Measurements from ENCODE around the gene RAI2.

The RAI2 gene

DNA sequence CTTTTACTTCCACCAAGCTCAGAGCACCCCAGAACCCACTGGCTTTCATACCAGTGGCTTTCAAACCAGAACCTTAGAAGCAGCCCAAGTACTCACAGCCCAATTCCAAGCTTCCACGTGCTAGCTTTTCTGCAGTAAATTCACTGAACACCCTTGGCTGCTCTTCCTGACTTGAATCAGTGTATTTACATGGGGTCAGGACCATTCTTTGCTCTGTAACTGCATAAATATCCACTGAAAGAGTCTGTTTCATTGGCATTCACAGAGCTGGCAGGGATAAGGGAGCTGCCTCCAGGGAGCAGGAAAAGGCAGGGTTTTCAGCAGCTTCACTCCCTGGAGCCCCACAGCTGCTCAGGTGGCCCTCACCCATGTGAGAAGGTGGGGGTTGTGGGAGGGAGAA is 43.8 kb downstream of the RAI2 start:
- H3K27ac ChIP-seq (ENCODE audit: extremely low read depth, low read depth, low read length): no peak overlapping the region
- ChIA-PET POLR2A (no interaction called here), CTCF (interaction anchor here (0.7 to 1.1 kb wide), 4 partner anchors 29 to 575 kb away, joined by 3 read pairs; no protein-coding TSS in a partner anchor)
- TF ChIP-seq, protein P1, sequence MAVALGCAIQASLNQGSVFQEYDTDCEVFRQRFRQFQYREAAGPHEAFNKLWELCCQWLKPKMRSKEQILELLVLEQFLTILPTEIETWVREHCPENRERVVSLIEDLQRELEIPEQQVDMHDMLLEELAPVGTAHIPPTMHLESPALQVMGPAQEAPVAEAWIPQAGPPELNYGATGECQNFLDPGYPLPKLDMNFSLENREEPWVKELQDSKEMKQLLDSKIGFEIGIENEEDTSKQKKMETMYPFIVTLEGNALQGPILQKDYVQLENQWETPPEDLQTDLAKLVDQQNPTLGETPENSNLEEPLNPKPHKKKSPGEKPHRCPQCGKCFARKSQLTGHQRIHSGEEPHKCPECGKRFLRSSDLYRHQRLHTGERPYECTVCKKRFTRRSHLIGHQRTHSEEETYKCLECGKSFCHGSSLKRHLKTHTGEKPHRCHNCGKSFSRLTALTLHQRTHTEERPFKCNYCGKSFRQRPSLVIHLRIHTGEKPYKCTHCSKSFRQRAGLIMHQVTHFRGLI (tag by site-specific recombination; IDR thresholded peaks at IDR 0.05): no peak
- no peak for TF ChIP-seq ZSCAN23 (tag by site-specific recombination; IDR thresholded peaks at IDR 0.05)
- no peaks in the 10 kb centered on the region for H3K9me3 ChIP-seq (ENCODE audit: control insufficient read depth, insufficient read depth, low read depth, low read length)
- H3K36me3 ChIP-seq (ENCODE audit: control insufficient read depth in 2 of 2, insufficient read depth in 1 of 2, low read length in 2 of 2): no peaks in the 10 kb centered on the region
- no peak overlapping the region for H3K4me3 ChIP-seq (ENCODE audit: low read depth, low read length)
- H3K4me1 ChIP-seq (ENCODE audit: control insufficient read depth, insufficient read depth, low read length): no peaks in the 10 kb centered on the region

DNA sequence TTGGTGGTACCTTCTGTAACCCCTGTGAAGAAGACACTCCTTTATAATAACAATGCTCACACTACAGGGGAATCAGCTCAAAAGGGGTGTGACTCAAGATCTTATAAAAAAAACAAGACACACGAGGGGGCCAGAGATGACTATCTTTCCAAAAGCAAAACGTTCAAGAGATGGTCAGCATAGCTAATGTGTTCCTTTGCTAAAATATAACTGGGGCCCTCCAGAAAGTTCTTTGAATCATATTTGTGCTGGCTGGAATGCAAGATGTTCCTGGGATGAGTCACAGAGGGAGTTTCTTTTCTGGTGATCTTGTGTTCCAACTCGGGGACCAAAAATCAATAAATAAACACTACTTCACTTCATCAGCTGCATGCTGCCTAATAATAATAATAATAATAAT is 46.5 kb downstream of the RAI2 start:
- Histone ChIP-seq H3K36me3 (ENCODE audit: control insufficient read depth in 2 of 2, insufficient read depth in 1 of 2, low read length in 2 of 2) (no peaks in the 10 kb centered on the region), H3K27ac (ENCODE audit: extremely low read depth, low read depth, low read length) (no peak overlapping the region), H3K9me3 (ENCODE audit: control insufficient read depth, insufficient read depth, low read depth, low read length) (no peaks in the 10 kb centered on the region), H3K4me3 (ENCODE audit: low read depth, low read length) (no peak overlapping the region), H3K4me1 (ENCODE audit: control insufficient read depth, insufficient read depth, low read length) (no peaks in the 10 kb centered on the region)
- POLR2A ChIA-PET: no interaction called here
- TF ChIP-seq ZNF146 (tag by site-specific recombination; IDR thresholded peaks at IDR 0.05): no peak
- no peak for TF ChIP-seq OVOL3 (tag by site-specific recombination; IDR thresholded peaks at IDR 0.05)
- TF ChIP-seq MYNN (tag by site-specific recombination; IDR thresholded peaks at IDR 0.05; ENCODE audit: borderline replicate concordance): no peak
- TF ChIP-seq ZNF394 (tag by site-specific recombination; IDR thresholded peaks at IDR 0.05; ENCODE audit: borderline replicate concordance): no peak
- TF ChIP-seq ZNF585B (tag by site-specific recombination; IDR thresholded peaks at IDR 0.05): no peak
- no peak for TF ChIP-seq KLF16 (tag by site-specific recombination; IDR thresholded peaks at IDR 0.05)
- CTCF ChIA-PET: interaction anchor here (0.5 to 3.2 kb wide), 8 partner anchors 23 to 485 kb away, joined by 3 to 21 read pairs (median 4); no protein-coding TSS in a partner anchor

DNA sequence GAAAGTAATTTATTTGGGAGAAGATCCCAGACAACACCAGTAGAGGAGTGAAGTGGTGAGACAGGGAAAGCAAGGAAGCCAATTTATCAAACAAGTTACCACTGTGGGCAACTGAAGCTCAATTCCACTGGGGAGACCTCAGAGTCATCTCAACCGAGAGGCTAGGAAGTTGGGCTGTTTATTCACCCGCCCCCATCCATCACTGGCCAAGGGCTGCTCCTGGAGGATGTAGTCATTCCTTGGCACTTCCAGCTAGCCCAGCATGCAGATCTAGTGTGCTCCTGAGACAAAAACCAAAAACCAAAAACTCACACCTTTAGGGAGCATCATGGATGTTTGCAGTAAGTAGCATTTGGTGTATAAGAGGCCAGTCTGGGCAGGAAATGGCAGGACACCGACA is 47.0 kb downstream of the RAI2 start:
- Histone ChIP-seq H3K4me3 (ENCODE audit: low read depth, low read length) (no peak overlapping the region), H3K9me3 (ENCODE audit: control insufficient read depth, insufficient read depth, low read depth, low read length) (no peaks in the 10 kb centered on the region), H3K36me3 (ENCODE audit: control insufficient read depth in 2 of 2, insufficient read depth in 1 of 2, low read length in 2 of 2) (no peaks in the 10 kb centered on the region), H3K27ac (ENCODE audit: extremely low read depth, low read depth, low read length) (no peak overlapping the region), H3K4me1 (ENCODE audit: control insufficient read depth, insufficient read depth, low read length) (no peaks in the 10 kb centered on the region)
- no peak for TF ChIP-seq ZNF112 (tag by site-specific recombination; IDR thresholded peaks at IDR 0.05)
- ChIA-PET POLR2A (no interaction called here), CTCF (interaction anchor here (0.5 to 3.2 kb wide), 8 partner anchors 23 to 564 kb away, joined by 3 to 21 read pairs (median 4); no protein-coding TSS in a partner anchor)

DNA sequence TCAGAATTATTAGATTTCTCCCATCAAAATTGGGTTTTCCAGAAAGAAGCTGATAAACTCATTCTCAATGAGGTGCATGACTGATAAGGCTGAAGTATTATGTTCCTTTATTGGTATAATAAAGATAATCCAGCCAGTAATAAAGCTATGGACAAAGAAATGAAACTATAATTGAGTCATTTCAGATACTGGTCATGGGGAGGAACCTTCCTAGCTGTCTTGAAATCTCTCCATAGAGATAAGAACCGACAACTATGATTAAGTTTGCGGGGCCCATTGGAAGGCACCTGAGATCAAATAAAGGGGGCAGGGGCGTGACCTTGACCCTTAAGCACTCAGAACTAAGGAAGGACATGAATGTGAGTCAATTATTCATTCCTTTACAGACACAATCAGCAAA is 47.8 kb downstream of the RAI2 start:
- TF ChIP-seq TCF7L2 (IDR thresholded peaks at IDR 0.05; ENCODE audit: borderline replicate concordance, low read depth, low read length) (0 out of 2 replicates have a peak, but pooled peaks have one; percentile 70), ZNF324 (tag by site-specific recombination; IDR thresholded peaks at IDR 0.05) (no peak), ZFP41 (tag by site-specific recombination; IDR thresholded peaks at IDR 0.05; ENCODE audit: borderline replicate concordance) (no peak), ZNF521 (tag by site-specific recombination; IDR thresholded peaks at IDR 0.05) (no peak), ZNF140 (tag by site-specific recombination; IDR thresholded peaks at IDR 0.05) (no peak), ZNF426 (tag by site-specific recombination; IDR thresholded peaks at IDR 0.05) (no peak), ZNF16 (tag by site-specific recombination; IDR thresholded peaks at IDR 0.05; ENCODE audit: low read depth) (no peak), ZNF202 (tag by site-specific recombination; IDR thresholded peaks at IDR 0.05; ENCODE audit: borderline replicate concordance) (no peak), ZBTB7A (tag by site-specific recombination; IDR thresholded peaks at IDR 0.05; ENCODE audit: low read depth) (no peak), ZFP69B (tag by site-specific recombination; IDR thresholded peaks at IDR 0.05) (no peak)
- TF ChIP-seq, protein P2, sequence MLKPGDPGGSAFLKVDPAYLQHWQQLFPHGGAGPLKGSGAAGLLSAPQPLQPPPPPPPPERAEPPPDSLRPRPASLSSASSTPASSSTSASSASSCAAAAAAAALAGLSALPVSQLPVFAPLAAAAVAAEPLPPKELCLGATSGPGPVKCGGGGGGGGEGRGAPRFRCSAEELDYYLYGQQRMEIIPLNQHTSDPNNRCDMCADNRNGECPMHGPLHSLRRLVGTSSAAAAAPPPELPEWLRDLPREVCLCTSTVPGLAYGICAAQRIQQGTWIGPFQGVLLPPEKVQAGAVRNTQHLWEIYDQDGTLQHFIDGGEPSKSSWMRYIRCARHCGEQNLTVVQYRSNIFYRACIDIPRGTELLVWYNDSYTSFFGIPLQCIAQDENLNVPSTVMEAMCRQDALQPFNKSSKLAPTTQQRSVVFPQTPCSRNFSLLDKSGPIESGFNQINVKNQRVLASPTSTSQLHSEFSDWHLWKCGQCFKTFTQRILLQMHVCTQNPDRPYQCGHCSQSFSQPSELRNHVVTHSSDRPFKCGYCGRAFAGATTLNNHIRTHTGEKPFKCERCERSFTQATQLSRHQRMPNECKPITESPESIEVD (tag by site-specific recombination; IDR thresholded peaks at IDR 0.05): peak; percentile 71
- TF ChIP-seq, protein P3, sequence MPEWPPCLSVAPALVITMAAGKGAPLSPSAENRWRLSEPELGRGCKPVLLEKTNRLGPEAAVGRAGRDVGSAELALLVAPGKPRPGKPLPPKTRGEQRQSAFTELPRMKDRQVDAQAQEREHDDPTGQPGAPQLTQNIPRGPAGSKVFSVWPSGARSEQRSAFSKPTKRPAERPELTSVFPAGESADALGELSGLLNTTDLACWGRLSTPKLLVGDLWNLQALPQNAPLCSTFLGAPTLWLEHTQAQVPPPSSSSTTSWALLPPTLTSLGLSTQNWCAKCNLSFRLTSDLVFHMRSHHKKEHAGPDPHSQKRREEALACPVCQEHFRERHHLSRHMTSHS (tag by site-specific recombination; IDR thresholded peaks at IDR 0.05): no peak
- TF ChIP-seq, protein P4, sequence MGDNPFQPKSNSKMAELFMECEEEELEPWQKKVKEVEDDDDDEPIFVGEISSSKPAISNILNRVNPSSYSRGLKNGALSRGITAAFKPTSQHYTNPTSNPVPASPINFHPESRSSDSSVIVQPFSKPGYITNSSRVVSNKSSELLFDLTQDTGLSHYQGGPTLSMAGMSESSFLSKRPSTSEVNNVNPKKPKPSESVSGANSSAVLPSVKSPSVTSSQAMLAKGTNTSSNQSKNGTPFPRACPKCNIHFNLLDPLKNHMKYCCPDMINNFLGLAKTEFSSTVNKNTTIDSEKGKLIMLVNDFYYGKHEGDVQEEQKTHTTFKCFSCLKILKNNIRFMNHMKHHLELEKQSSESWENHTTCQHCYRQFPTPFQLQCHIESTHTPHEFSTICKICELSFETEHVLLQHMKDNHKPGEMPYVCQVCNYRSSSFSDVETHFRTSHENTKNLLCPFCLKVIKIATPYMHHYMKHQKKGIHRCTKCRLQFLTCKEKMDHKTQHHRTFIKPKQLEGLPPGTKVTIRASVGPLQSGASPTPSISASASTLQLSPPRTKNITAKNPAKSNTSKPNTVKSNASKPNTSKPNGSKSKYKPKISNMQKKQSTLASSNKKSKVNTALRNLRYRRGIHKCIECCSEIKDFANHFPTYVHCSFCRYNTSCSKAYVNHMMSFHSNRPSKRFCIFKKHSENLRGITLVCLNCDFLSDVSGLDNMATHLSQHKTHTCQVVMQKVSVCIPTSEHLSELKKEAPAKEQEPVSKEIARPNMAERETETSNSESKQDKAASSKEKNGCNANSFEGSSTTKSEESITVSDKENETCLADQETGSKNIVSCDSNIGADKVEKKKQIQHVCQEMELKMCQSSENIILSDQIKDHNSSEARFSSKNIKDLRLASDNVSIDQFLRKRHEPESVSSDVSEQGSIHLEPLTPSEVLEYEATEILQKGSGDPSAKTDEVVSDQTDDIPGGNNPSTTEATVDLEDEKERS (tag by site-specific recombination; IDR thresholded peaks at IDR 0.05): no peak
- Histone ChIP-seq H3K4me3 (ENCODE audit: low read depth, low read length) (no peak overlapping the region), H3K4me1 (ENCODE audit: control insufficient read depth, insufficient read depth, low read length) (no peaks in the 10 kb centered on the region), H3K36me3 (ENCODE audit: control insufficient read depth in 2 of 2, insufficient read depth in 1 of 2, low read length in 2 of 2) (no peaks in the 10 kb centered on the region), H3K27ac (ENCODE audit: extremely low read depth, low read depth, low read length) (no peak overlapping the region), H3K9me3 (ENCODE audit: control insufficient read depth, insufficient read depth, low read depth, low read length) (no peaks in the 10 kb centered on the region)
- ChIA-PET POLR2A (no interaction called here), CTCF (interaction anchor here (0.5 to 3.2 kb wide), 16 partner anchors 11 to 915 kb away, joined by 3 to 21 read pairs (median 4); no protein-coding TSS in a partner anchor)

Measured in HEK293 (cell line).